HepG2 (cell line): Measurements from ENCODE around the gene LIMA1. TPM values are rescaled to one million over a fixed set of nuclear protein-coding genes. Genes with fewer than 3 reads are reported as not detected.

Experiments
- ATAC-seq: fragments of 200-7000 bp; cut with Tn5 transposase; 3 replicates; pipeline ENCODE4 v1.9.1; 2020; ENCODE audit warnings: mild to moderate bottlenecking, moderate library complexity
- BruUV-seq: library from RNA; stranded (reverse); fragments of 400-500 nt; replicated peaks from 2 replicates; lab custom pipeline; 2021; lab: Mats Ljungman, UMichigan
- CTCF ChIA-PET: fragments of 300-600 bp; formaldehyde crosslinking; extraction: SDS; loops from one replicate; lab custom pipeline; 2021; ENCODE audit warnings: low total read pairs, inconsistent platforms, low intra/inter-chr PET ratio; lab: Yijun Ruan, JAX
- POLR2A ChIA-PET: fragments of 350-600 bp; sonication (Branson Sonifier 250); formaldehyde crosslinking; loops from one replicate; lab custom pipeline; 2020; ENCODE audit warnings: antibody characterized with exemption, inconsistent platforms; lab: Yijun Ruan, JAX
- DNase-seq: peaks from one replicate; pipeline ENCODE4 v3.0.0-alpha.2; 2015; ENCODE audit warnings: low spot score
- FAIRE-seq: peaks from 3 replicates; lab custom pipeline; 2011; peaks lifted over from hg19 to GRCh38; lab: Jason Lieb, UNC
- H2AFZ ChIP-seq: one replicate; pipeline ENCODE4 v1.6.1; 2011; ENCODE audit warnings: low read length, inconsistent platforms
- H3K27ac ChIP-seq: fragments of 300-600 bp; 3 replicates; pipeline ENCODE4 v1.8.0; 2011; ENCODE audit warnings: mixed run types, mild to moderate bottlenecking, mixed read lengths, low read length, inconsistent platforms; ENCODE audit not compliant: insufficient read depth; ENCODE audit errors: extremely low read length
- H3K27me3 ChIP-seq, 2 experiments: fragments of 200-600 bp in 1 of 2; 2 replicates in 1 of 2; 3 replicates in 1 of 2; pipeline versions ENCODE4 v1.6.0 to v1.8.0; 2011; ENCODE audit warnings: low read length in 2 of 2, mild to moderate bottlenecking in 2 of 2, moderate library complexity in 2 of 2, inconsistent platforms in 1 of 2; ENCODE audit not compliant: insufficient read depth in 2 of 2, control insufficient read depth in 1 of 2
- H3K36me3 ChIP-seq, 2 experiments: fragments of 200-600 bp in 1 of 2; replicated peaks in 1 of 2; 2 replicates in 1 of 2; 3 replicates in 1 of 2; pipeline versions ENCODE4 v1.5.1 to v1.8.0; 2011; ENCODE audit warnings: low read length in 2 of 2, inconsistent platforms in 1 of 2; ENCODE audit not compliant: insufficient read depth in 2 of 2, control insufficient read depth in 1 of 2
- H3K4me1 ChIP-seq: 2 replicates; pipeline ENCODE4 v1.5.1; 2012; ENCODE audit warnings: low read length, inconsistent platforms; ENCODE audit not compliant: insufficient read depth
- H3K4me2 ChIP-seq: 2 replicates; pipeline ENCODE4 v1.6.0; 2011; ENCODE audit warnings: low read depth, low read length, inconsistent platforms
- H3K4me3 ChIP-seq, 3 experiments: fragments of 200-600 bp in 1 of 3; sonication (generic), shearing (Covaris generic) in 1 of 3; replicated peaks in 1 of 3; 2 replicates each; pipeline ENCODE4 v1.5.1; 2011 to 2016; ENCODE audit warnings: low read length in 3 of 3, inconsistent platforms in 2 of 3, low read depth in 2 of 3, mild to moderate bottlenecking in 2 of 3, control low read depth in 1 of 3, mixed read lengths in 1 of 3; ENCODE audit not compliant: insufficient read depth in 1 of 3
- H3K79me2 ChIP-seq: one replicate; pipeline ENCODE4 v1.6.1; 2011; ENCODE audit warnings: low read length, inconsistent platforms; ENCODE audit not compliant: insufficient read depth
- H3K9ac ChIP-seq: 2 replicates; pipeline ENCODE4 v1.6.0; 2011; ENCODE audit warnings: mild to moderate bottlenecking, low read depth, low read length, inconsistent platforms; ENCODE audit not compliant: insufficient read depth
- H3K9me3 ChIP-seq: 2 replicates; pipeline ENCODE4 v1.5.1; 2012; ENCODE audit warnings: mild to moderate bottlenecking, low read length
- H4K20me1 ChIP-seq: 2 replicates; pipeline ENCODE4 v1.6.0; 2011; ENCODE audit warnings: inconsistent platforms, mild to moderate bottlenecking, low read length, moderate library complexity; ENCODE audit not compliant: insufficient read depth
- HNRNPL ChIP-seq: fragments of 200-400 bp; formaldehyde crosslinking; IDR thresholded peaks from 2 replicates; pipeline ENCODE4 v1.6.1; 2017; ENCODE audit warnings: mild to moderate bottlenecking, low read depth, low read length
- LBX2 ChIP-seq: sonication (generic); formaldehyde crosslinking; IDR thresholded peaks from 2 replicates; pipeline ENCODE4 v1.5.0; 2020; ENCODE audit warnings: missing genetic modification reagents, mild to moderate bottlenecking, borderline replicate concordance
- MBD4 ChIP-seq: IDR thresholded peaks from 2 replicates; pipeline ENCODE4 v1.6.1; 2012; ENCODE audit warnings: low read length, inconsistent platforms, borderline replicate concordance
- MED1 ChIP-seq: sonication (generic); formaldehyde crosslinking; IDR thresholded peaks from 2 replicates; pipeline ENCODE4 v1.4.0; 2020; ENCODE audit warnings: missing genetic modification reagents
- MXD1 ChIP-seq: sonication (generic); formaldehyde crosslinking; IDR thresholded peaks from 2 replicates; pipeline ENCODE4 v1.4.0; 2020; ENCODE audit warnings: mild to moderate bottlenecking, missing genetic modification reagents
- PAXIP1 ChIP-seq: sonication (generic); formaldehyde crosslinking; conservative IDR thresholded peaks from 2 replicates; pipeline ENCODE4 v1.4.0; 2020; ENCODE audit warnings: mild to moderate bottlenecking, missing genetic modification reagents, moderate library complexity
- RAD21 ChIP-seq: fragments of 450-650 bp; formaldehyde crosslinking; IDR thresholded peaks from 2 replicates; pipeline ENCODE4 v1.5.0; 2020; ENCODE audit warnings: mild to moderate bottlenecking
- SMAD1 ChIP-seq: sonication (generic); formaldehyde crosslinking; IDR thresholded peaks from 2 replicates; pipeline ENCODE4 v1.4.0; 2020; ENCODE audit warnings: missing genetic modification reagents, low read depth, mild to moderate bottlenecking, borderline replicate concordance
- SP5 ChIP-seq: IDR thresholded peaks from 2 replicates; pipeline ENCODE4 v1.6.1; 2016; ENCODE audit warnings: low read depth, borderline replicate concordance
- SPEN ChIP-seq: sonication (generic); formaldehyde crosslinking; IDR thresholded peaks from 2 replicates; pipeline ENCODE4 v1.5.1; 2020; ENCODE audit warnings: low read depth, mild to moderate bottlenecking, missing genetic modification reagents
- TFE3 ChIP-seq: IDR thresholded peaks from 2 replicates; pipeline ENCODE4 v1.6.1; 2016
- ZFAT ChIP-seq: sonication (generic); formaldehyde crosslinking; conservative IDR thresholded peaks from 2 replicates; pipeline ENCODE4 v1.8.1; 2023; ENCODE audit warnings: missing genetic modification reagents, inconsistent platforms
- ZFYVE20 ChIP-seq: sonication (generic); formaldehyde crosslinking; IDR thresholded peaks from 2 replicates; pipeline ENCODE4 v1.8.0; 2023; ENCODE audit warnings: low read depth, mild to moderate bottlenecking, moderate library complexity, missing genetic modification reagents, borderline replicate concordance
- ZNF362 ChIP-seq: sonication (generic); formaldehyde crosslinking; IDR thresholded peaks from 2 replicates; pipeline ENCODE4 v1.4.0; 2020; ENCODE audit warnings: missing genetic modification reagents, mild to moderate bottlenecking, borderline replicate concordance
- ZSCAN29 ChIP-seq: sonication (generic); formaldehyde crosslinking; conservative IDR thresholded peaks from 2 replicates; pipeline ENCODE4 v1.4.0; 2020; ENCODE audit warnings: mild to moderate bottlenecking, missing genetic modification reagents
- WGBS: methylation state at CpG from one replicate; pipeline ENCODE4 v1.1.6; 2017; ENCODE audit warnings: low lambda C conversion rate; 5-methylcytosine and 5-hydroxymethylcytosine counted together
- in situ Hi-C: cut with HindIII; loops from 2 replicates; pipeline ENCODE4 v1.10.0; 2017; ENCODE audit warnings: low pct_unique_long_range_greater_than_20kb; ENCODE audit not compliant: extremely low pct_ligation_motif_present
- intact Hi-C: fragments of 100-400 bp; cut with micrococcal nuclease; formaldehyde crosslinking; loops from one replicate; pipeline ENCODE4 v1.10.0; 2022; ENCODE audit not compliant: unreplicated experiment
- polyA plus RNA-seq, 8 experiments: library from polyadenylated mRNA; depleted of rRNA in 3 of 8; stranded (reverse) in 7 of 8; unstranded in 1 of 8; fragments of >200 nt; fragmentation: Illumina TruSeq in 4 of 8; extraction: Trizol in 4 of 8; gene quantifications; 2 replicates each; pipeline versions ENCODE4 v1.2.1 to v1.2.3, GENCODE V29; 2011 to 2016; ENCODE audit warnings: low read depth in 4 of 8, missing spikeins in 1 of 8, mixed read lengths in 1 of 8; ENCODE audit not compliant: insufficient read depth in 1 of 8
- total RNA-seq, 5 experiments: library from RNA; depleted of rRNA; stranded (reverse); fragments of >200 nt; fragmentation: Illumina TruSeq; extraction: Trizol; gene quantifications; 2 replicates each; pipeline ENCODE4 v1.2.3, GENCODE V29; 2016; ENCODE audit warnings: low read depth in 1 of 5

LIMA1 gene
- total and polyA plus RNA-seq, 2 of the 13 experiments (the other 11 are each of a cell fraction or from before 2014, with no cell fraction given), result 13.0 to 19.8 TPM

- Histone ChIP-seq H3K9me3 (no peaks in the 10 kb centered on the region), H3K9ac (peak within 1 kb of the TSS; percentile 88), H3K27me3 (no peaks in the 10 kb centered on the region; a peak in 1 of 5 replicates), H3K36me3 (no peaks in the 10 kb centered on the region), H3K4me3 (peak within 1 kb of the TSS; percentile 80 to 98 (median 93)), H3K79me2 (peaks cover 32% of the 10 kb centered on the region), H3K27ac (peak within 1 kb of the TSS; percentile 90), H4K20me1 (no peaks in the 10 kb centered on the region), H3K4me1 (peaks cover 51% of the 10 kb centered on the region), H3K4me2 (peak within 1 kb of the TSS; percentile 94), H2AFZ (no peak within 1 kb of the TSS)
- DNase-seq (peak; percentile 96), ATAC-seq (peak; percentile 98), FAIRE-seq (peak; percentile 48)
- POLR2A ChIA-PET, result interaction anchor here (0.7 to 2.9 kb wide), 23 partner anchors 11 to 221 kb away, joined by 3 to 60 read pairs (median 4); partner anchors contain the start of genes COX14, GPD1 and SMARCD1
- in situ Hi-C loops, result no loop called here
- intact Hi-C loops, result loop anchor here (2.0 kb wide), 2 partner anchors 54 to 92 kb away; partner anchors contain the start of gene COX14
- BruUV-seq, result no TSS peak
- CTCF ChIA-PET, result no interaction called here
- 1% methylated on average over 37 of the region's 70 CpGs for WGBS
- TF ChIP-seq LBX2 (CRISPR knock-in tag), result no peak
- no peak for TF ChIP-seq ZFAT (CRISPR knock-in tag)
- TF ChIP-seq ZFYVE20, result no peak
- TF ChIP-seq PAXIP1, result peak; percentile 36; the same call in 1 of the 2 replicates
- peak; percentile 87; the same call in 1 of the 2 replicates for TF ChIP-seq SPEN (CRISPR knock-in tag)
- TF ChIP-seq ZNF362, result no peak
- peak; percentile 67 for TF ChIP-seq RAD21 (CRISPR knock-in tag)
- TF ChIP-seq MED1 (CRISPR knock-in tag), result peak; percentile 33
- peak; percentile 49; the same call in 1 of the 2 replicates for TF ChIP-seq ZSCAN29 (CRISPR knock-in tag)
- 0 out of 2 replicates have a peak, but pooled peaks have one; percentile 52 for TF ChIP-seq MXD1 (CRISPR knock-in tag)
- 0 out of 2 replicates have a peak, but pooled peaks have one; percentile 50 for TF ChIP-seq HNRNPL
- TF ChIP-seq SP5 (CRISPR knock-in tag), result peak; percentile 47
- peak; percentile 9; the same call in 1 of the 2 replicates for TF ChIP-seq TFE3
- TF ChIP-seq SMAD1, result peak; percentile 52; the same call in 1 of the 2 replicates
- TF ChIP-seq MBD4, result no peak
Observed at GRCh38 chr12:50167049-50167828, 116.1 kb downstream of the LIMA1 start, which contains the start of gene CERS5. CERS5 (minus strand) TSS chr12:50167369; CDS start chr12:50167297, 72 bp downstream.
